ENCODE data around the gene ATP13A5. TPM values are rescaled to one million over a fixed set of nuclear protein-coding genes. Genes with fewer than 3 reads are reported as not detected.

The ATP13A5 gene
- total RNA-seq, 1 donor from 2014 or later = not detected

- Histone ChIP-seq H3K27me3 (no peaks in the 10 kb centered on the region), H3K4me1 (peaks cover 8% of the 10 kb centered on the region), H3K27ac (no peak overlapping the region), H3K9me3 (no peaks in the 10 kb centered on the region), H3K36me3 (no peaks in the 10 kb centered on the region), H3K4me3 (peak overlapping the region; percentile 42 to 46)
- DNase-seq (ENCODE audit: extremely low spot score in 2 of 2) = no peak
- TF ChIP-seq POLR2AphosphoS5 (IDR thresholded peaks at IDR 0.05; ENCODE audit: insufficient read depth in 1 of 2, low read depth in 1 of 2) (no peak), POLR2A (IDR thresholded peaks at IDR 0.05) (no peak)
- TF ChIP-seq, protein P1, sequence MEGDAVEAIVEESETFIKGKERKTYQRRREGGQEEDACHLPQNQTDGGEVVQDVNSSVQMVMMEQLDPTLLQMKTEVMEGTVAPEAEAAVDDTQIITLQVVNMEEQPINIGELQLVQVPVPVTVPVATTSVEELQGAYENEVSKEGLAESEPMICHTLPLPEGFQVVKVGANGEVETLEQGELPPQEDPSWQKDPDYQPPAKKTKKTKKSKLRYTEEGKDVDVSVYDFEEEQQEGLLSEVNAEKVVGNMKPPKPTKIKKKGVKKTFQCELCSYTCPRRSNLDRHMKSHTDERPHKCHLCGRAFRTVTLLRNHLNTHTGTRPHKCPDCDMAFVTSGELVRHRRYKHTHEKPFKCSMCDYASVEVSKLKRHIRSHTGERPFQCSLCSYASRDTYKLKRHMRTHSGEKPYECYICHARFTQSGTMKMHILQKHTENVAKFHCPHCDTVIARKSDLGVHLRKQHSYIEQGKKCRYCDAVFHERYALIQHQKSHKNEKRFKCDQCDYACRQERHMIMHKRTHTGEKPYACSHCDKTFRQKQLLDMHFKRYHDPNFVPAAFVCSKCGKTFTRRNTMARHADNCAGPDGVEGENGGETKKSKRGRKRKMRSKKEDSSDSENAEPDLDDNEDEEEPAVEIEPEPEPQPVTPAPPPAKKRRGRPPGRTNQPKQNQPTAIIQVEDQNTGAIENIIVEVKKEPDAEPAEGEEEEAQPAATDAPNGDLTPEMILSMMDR (IDR thresholded peaks at IDR 0.05) = no peak
- intact Hi-C loops (cut with DNase I) = no loop called here
These were observed 136.8 kb downstream of the ATP13A5 start for GRCh38 chr3:193241716-193242115.

DNA sequence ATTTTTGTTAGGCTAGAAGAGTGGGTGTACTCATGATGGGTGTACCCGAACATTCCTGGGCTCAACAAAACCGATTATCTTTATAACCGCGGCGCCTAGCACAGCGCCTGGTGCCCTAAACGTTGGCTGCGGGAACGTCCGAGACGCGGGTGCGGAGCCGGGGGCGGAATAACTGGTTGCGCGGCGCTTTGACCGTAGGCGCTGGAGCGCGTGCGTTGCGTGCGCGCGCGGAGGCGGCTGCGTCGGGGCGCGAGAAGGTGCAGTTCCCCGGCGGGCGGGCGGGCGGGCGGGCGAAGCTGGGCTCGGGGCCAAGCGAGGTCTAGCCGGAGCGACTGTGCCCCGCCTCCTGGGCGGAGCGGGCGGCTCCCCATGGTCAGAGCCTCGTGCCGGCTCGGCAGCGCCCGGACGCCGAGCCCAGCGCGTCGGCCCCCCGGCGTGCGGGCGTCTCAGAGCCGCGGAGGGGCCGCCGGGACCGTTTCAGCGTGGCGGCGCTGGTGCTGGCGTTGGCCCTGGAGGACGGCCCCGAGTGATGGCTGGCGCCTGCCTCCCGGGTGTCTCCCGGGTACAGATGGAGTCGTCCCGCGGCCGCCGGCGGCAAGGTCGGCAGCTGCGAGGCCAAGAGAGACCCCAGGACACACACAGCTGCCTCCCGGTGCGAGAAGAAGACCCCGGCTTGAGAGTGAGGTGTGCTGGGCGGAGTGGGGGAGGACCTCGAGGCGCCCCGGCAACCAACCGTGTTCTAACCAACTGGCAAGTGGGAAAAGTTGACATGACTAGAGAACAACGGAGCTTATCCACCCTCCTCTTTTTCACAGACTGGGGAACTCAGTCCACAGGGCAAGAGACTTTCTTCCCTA, 137.5 kb downstream of the ATP13A5 start, which contains the start of gene PLAAT1:
Gene PLAAT1 (plus strand): TSS at position 373 of the 857 bp plus-strand sequence. CDS start 14,429 bp downstream, outside the sequence.
- Histone ChIP-seq H3K4me1 (peaks cover 8% of the 10 kb centered on the region), H3K27me3 (no peaks in the 10 kb centered on the region), H3K4me3 (peak within 1 kb of the TSS; percentile 42 to 46), H3K9me3 (no peaks in the 10 kb centered on the region), H3K36me3 (no peaks in the 10 kb centered on the region), H3K27ac (no peak within 1 kb of the TSS)
- TF ChIP-seq POLR2AphosphoS5 (IDR thresholded peaks at IDR 0.05; ENCODE audit: insufficient read depth in 1 of 2, low read depth in 1 of 2) (no peak), POLR2A (IDR thresholded peaks at IDR 0.05) (no peak)
- TF ChIP-seq, protein P1 (IDR thresholded peaks at IDR 0.05) = no peak
- intact Hi-C loops (cut with DNase I) = no loop called here
- DNase-seq (ENCODE audit: extremely low spot score in 2 of 2) = no peak

DNA sequence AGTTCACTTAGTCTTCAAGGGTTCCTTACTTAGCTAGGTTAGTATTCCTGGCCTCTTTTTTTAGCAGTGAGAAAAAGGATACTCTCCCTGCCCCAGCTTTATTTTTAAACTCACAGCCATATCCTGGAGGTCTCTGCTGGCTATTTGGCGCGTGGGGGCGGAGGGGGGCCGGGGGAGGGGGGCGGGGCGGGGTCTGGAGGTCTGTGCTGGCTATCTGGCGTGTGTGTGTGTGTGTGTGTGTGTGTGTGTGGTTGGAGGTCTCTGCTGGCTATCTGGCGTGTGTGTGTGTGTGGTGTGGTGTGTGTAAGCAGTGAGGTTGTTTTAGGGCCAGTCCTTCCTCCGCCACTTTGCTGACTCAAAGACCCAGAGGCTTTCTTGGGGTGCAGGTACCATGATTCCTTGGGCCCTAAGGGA, 138.1 kb downstream of the ATP13A5 start:
- Histone ChIP-seq H3K27ac (no peak overlapping the region), H3K36me3 (no peaks in the 10 kb centered on the region), H3K4me1 (peaks cover 8% of the 10 kb centered on the region), H3K4me3 (peak overlapping the region; percentile 42 to 46), H3K9me3 (no peaks in the 10 kb centered on the region), H3K27me3 (no peaks in the 10 kb centered on the region)
- intact Hi-C loops (cut with DNase I) = no loop called here
- no peak for DNase-seq (ENCODE audit: extremely low spot score in 2 of 2)
- TF ChIP-seq POLR2A (IDR thresholded peaks at IDR 0.05) (no peak), POLR2AphosphoS5 (IDR thresholded peaks at IDR 0.05; ENCODE audit: insufficient read depth in 1 of 2, low read depth in 1 of 2) (no peak)
- TF ChIP-seq, protein P1 (IDR thresholded peaks at IDR 0.05) = no peak

GRCh38 chr3:193237030-193237429, 141.5 kb downstream of the ATP13A5 start:
- Histone ChIP-seq H3K4me1 (peaks cover 8% of the 10 kb centered on the region), H3K9me3 (no peaks in the 10 kb centered on the region), H3K27ac (no peak overlapping the region), H3K36me3 (no peaks in the 10 kb centered on the region), H3K4me3 (no peak overlapping the region), H3K27me3 (no peaks in the 10 kb centered on the region)
- intact Hi-C loops (cut with DNase I) = no loop called here
- DNase-seq (ENCODE audit: extremely low spot score in 2 of 2) = no peak
- TF ChIP-seq, protein P1 (IDR thresholded peaks at IDR 0.05) = no peak
- TF ChIP-seq POLR2A (IDR thresholded peaks at IDR 0.05) (no peak), POLR2AphosphoS5 (IDR thresholded peaks at IDR 0.05; ENCODE audit: insufficient read depth in 1 of 2, low read depth in 1 of 2) (no peak)

- H3K27ac ChIP-seq = no peak overlapping the region
- no peaks in the 10 kb centered on the region for H3K9me3 ChIP-seq
- peaks cover 8% of the 10 kb centered on the region for H3K4me1 ChIP-seq
- no peak for DNase-seq (ENCODE audit: extremely low spot score in 2 of 2)
- TF ChIP-seq POLR2A (IDR thresholded peaks at IDR 0.05) (no peak), POLR2AphosphoS5 (IDR thresholded peaks at IDR 0.05; ENCODE audit: insufficient read depth in 1 of 2, low read depth in 1 of 2) (no peak)
- TF ChIP-seq, protein P1 (IDR thresholded peaks at IDR 0.05) = no peak
- no peaks in the 10 kb centered on the region for H3K36me3 ChIP-seq
- H3K27me3 ChIP-seq = no peaks in the 10 kb centered on the region
- H3K4me3 ChIP-seq = no peak overlapping the region
- intact Hi-C loops (cut with DNase I) = no loop called here
These were observed 142.0 kb downstream of the ATP13A5 start for GRCh38 chr3:193236599-193236998.

All from vagina (tissue), 2 donors.